HL-60 (cell line): ENCODE data around the gene VWA5A.

Source experiments
- DNase-seq, 2 experiments: peaks; one replicate each; pipeline ENCODE4 v3.0.0-alpha.2; 2010 to 2020; ENCODE audit warnings: low read depth in 1 of 2, low spot score in 1 of 2
- H3K27ac ChIP-seq: fragments of 250-450 bp; sonication (Bioruptor Pico); replicated peaks from 2 replicates; pipeline ENCODE4 v1.5.1; 2020; ENCODE audit warnings: mild to moderate bottlenecking, moderate library complexity
- H3K27me3 ChIP-seq: fragments of 250-450 bp; sonication (Bioruptor Pico); 2 replicates; pipeline ENCODE4 v1.5.1; 2021; ENCODE audit warnings: mild to moderate bottlenecking, moderate library complexity; ENCODE audit not compliant: insufficient read depth, poor library complexity, severe bottlenecking
- H3K4me3 ChIP-seq: replicated peaks from 2 replicates; pipeline ENCODE4 v1.5.1; 2011; ENCODE audit warnings: mild to moderate bottlenecking, control low read depth, low read length; ENCODE audit not compliant: insufficient read depth
- CTCF ChIP-seq: IDR thresholded peaks from one replicate; pipeline ENCODE4 v1.5.1; 2011; ENCODE audit warnings: low read length, control low read depth, inconsistent platforms; ENCODE audit not compliant: insufficient read depth
- GABPA ChIP-seq: IDR thresholded peaks from 2 replicates; pipeline ENCODE4 v1.6.1; 2012; ENCODE audit warnings: low read depth
- POLR2AphosphoS5 ChIP-seq: IDR thresholded peaks from 2 replicates; pipeline ENCODE4 v1.6.1; 2012; ENCODE audit warnings: low read depth
- REST ChIP-seq: IDR thresholded peaks from 2 replicates; pipeline ENCODE4 v1.6.1; 2012; ENCODE audit warnings: low read depth; ENCODE audit not compliant: insufficient replicate concordance
- SPI1 ChIP-seq: IDR thresholded peaks from 2 replicates; pipeline ENCODE4 v1.6.1; 2012; ENCODE audit warnings: low read depth, mild to moderate bottlenecking, borderline replicate concordance
- long read RNA-seq: library from polyadenylated mRNA; unstranded; transcript quantifications from one replicate; pipeline ENCODE4 v2.0.0, GENCODE V29; 2020

The VWA5A gene
- long read RNA-seq, partial matches to known transcripts: 0 of 6 reads
- long read RNA-seq, other reads (novel, unspliced or antisense): 0 of 6 reads

GRCh38 chr11:124114942-124115781 is at the start of gene VWA5A:
VWA5A (plus strand) TSS chr11:124115450; CDS start chr11:124117512, 2,062 bp downstream.
- Histone ChIP-seq H3K27ac (no peak within 1 kb of the TSS), H3K27me3 (no peaks in the 10 kb centered on the region), H3K4me3 (peak within 1 kb of the TSS; percentile 20)
- TF ChIP-seq GABPA: no peak
- TF ChIP-seq CTCF: no peak
- TF ChIP-seq REST: no peak
- no peak for TF ChIP-seq POLR2AphosphoS5
- TF ChIP-seq SPI1: no peak
- peak; percentile 48 to 79 for DNase-seq

GRCh38 chr11:124068601-124069110 is 46.6 kb upstream of the VWA5A start:
- DNase-seq: peak in 1 of 2 experiments; percentile 13
- Histone ChIP-seq H3K27me3 (peaks cover 8% of the 10 kb centered on the region), H3K4me3 (no peak overlapping the region), H3K27ac (no peak overlapping the region)
- no peak for TF ChIP-seq GABPA
- no peak for TF ChIP-seq POLR2AphosphoS5
- TF ChIP-seq SPI1: no peak
- TF ChIP-seq CTCF: no peak

GRCh38 chr11:124069429-124070401 is 45.5 kb upstream of the VWA5A start:
- TF ChIP-seq REST (no peak), POLR2AphosphoS5 (no peak), CTCF (peak; percentile 39)
- Histone ChIP-seq H3K27ac (no peak overlapping the region), H3K4me3 (no peak overlapping the region), H3K27me3 (peaks cover 8% of the 10 kb centered on the region)
- DNase-seq: peak; percentile 26 to 62
